ENCODE measurements around the gene KLRB1.
"Not testable (repeated sequence)": the region's sequence is repeated elsewhere in the genome, so short reads cannot be mapped to it uniquely, and the experiment has no call there.

The KLRB1 gene

GRCh38 chr12:9619411-9620179, 11.9 kb upstream of the KLRB1 start:
- no peak for DNase-seq

GRCh38 chr12:9618906-9619305, 11.2 kb upstream of the KLRB1 start:
- DNase-seq, result not testable (repeated sequence)

DNA sequence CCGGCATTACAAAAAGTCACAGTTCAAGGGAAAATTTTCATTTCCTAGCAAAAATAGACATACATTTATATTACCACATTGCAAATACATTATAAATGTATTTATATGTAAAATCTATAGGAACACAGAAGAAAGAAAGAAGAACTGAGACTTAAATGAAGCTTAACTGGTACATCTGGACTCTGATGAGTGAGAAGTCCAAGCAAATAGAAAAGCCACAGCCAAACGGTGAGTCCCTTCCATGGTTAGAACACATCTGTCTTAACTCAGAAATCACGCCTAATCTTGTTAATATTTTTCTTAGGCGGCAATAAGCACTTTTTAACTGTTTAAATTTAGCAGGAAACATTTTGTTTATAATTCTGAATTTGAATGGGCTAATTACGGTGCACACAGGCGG, 9.4 kb upstream of the KLRB1 start:
- no peak for DNase-seq

GRCh38 chr12:9615420-9616136, 7.9 kb upstream of the KLRB1 start:
- DNase-seq, result no peak

GRCh38 chr12:9610606-9611005, 2.9 kb upstream of the KLRB1 start:
- not testable (repeated sequence) for DNase-seq

DNA sequence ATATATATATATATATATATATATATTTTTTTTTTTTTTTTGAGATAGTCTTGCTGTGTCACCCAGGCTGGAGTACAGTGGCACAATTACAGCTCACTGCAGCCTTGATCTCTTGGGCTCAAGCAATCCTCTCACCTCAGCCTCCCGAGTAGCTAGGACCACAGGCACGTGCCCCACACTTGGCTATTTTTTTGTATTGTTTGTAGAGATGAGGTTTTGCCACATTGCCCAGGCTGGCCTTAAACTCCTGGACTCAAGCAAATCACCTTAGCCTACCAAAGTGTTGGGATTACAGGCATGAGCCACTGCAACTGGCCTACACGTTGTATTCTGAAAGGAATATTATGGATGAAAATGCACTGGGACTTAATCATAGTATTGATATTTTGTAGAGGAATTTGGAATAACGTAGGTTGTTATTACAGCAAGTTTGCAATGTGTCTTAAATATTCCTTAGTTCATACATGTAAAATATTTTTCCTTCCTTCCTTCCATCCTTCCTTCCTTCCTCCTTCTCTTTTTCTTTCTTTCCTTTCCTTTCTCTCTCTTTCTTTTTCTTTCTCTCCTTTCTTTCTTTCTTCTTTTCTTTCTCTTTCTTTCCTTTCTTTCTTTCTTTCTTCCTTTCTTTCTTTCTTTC, 862 bp downstream of the KLRB1 start:
- DNase-seq, result no peak

- DNase-seq, result no peak
Measured at GRCh38 chr12:9606247-9606646, 1.5 kb downstream of the KLRB1 start.

- no peak for DNase-seq
Measured at GRCh38 chr12:9605483-9605882, 2.2 kb downstream of the KLRB1 start.

GRCh38 chr12:9604287-9604686, 3.4 kb downstream of the KLRB1 start:
- DNase-seq, result no peak

DNA sequence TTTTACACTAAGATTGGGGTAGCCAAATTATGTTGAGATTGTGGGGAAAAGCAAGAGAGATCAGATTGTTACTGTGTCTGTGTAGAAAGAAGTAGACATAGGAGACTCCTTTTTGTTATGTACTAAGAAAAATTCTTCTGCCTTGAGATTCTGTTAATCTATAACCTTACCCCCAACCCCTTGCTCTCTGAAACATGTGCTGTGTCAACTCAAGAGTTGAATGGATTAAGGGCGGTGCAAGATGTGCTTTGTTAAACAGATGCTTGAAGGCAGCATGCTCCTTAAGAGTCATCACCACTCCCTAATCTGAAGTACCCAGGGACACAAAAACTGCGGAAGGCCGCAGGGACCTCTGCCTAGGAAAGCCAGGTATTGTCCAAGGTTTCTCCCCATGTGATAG, 7.3 kb downstream of the KLRB1 start:
- DNase-seq, result not testable (repeated sequence)

DNA sequence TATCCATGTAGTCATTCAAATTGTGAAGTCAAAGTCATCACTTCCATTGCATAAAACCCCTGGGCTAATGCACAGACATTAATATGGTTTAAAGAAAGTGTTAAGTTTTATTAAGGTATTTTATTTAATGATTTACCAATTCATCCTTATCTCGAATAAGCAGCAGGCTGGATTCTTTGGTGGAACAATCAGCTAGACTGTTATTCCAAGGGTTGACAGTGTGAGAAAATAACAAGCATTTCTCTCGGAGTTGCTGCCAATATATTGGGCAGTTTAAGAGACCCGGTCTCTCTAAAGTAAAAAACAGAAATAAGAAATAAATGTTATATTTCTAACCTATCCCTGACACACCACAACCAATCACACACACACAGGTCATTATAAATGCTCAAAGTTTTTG, 9.4 kb downstream of the KLRB1 start:
- DNase-seq, result no peak

GRCh38 chr12:9597365-9597764, 10.4 kb downstream of the KLRB1 start:
- no peak for DNase-seq

GRCh38 chr12:9590441-9590840, 17.3 kb downstream of the KLRB1 start:
- DNase-seq, result no peak

- DNase-seq, result no peak
Measured at GRCh38 chr12:9588749-9589148, 19.0 kb downstream of the KLRB1 start.

- DNase-seq, result no peak
Measured at GRCh38 chr12:9587987-9588600, 19.6 kb downstream of the KLRB1 start.

- DNase-seq, result not testable (repeated sequence)
Measured at GRCh38 chr12:9577729-9578128, 30.0 kb downstream of the KLRB1 start.

GRCh38 chr12:9567151-9567550, 40.6 kb downstream of the KLRB1 start:
- not testable (repeated sequence) for DNase-seq

GRCh38 chr12:9566113-9566512, 41.6 kb downstream of the KLRB1 start:
- DNase-seq, result not testable (repeated sequence)

DNA sequence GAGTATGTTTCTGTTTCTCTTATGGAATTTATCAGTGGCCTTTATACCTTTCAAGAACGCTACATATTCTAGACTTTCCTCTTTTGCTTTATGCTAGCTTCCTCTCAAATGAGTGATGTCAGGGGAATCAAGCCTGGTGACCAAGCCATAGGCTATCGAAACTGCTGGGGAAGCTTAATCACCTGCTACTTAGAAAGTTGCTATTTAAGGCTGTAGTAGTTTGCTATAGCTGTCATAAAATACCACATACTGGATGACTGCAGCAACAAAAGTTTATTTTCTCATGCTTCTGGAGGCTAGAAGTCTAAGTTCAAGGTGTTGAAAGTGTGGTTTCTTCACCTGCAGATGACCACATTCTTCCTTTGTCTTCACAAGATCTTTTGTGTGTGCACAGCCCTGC, 43.3 kb downstream of the KLRB1 start:
- DNase-seq, result not testable (repeated sequence)

GRCh38 chr12:9562841-9563453, 44.8 kb downstream of the KLRB1 start:
- not testable (repeated sequence) for DNase-seq

GRCh38 chr12:9545489-9545888, 62.2 kb downstream of the KLRB1 start:
- DNase-seq, result not testable (repeated sequence)
